ENCODE data around the gene AMFR. TPM values are rescaled to one million over a fixed set of nuclear protein-coding genes. Genes with fewer than 3 reads are reported as not detected.

The AMFR gene
- total and polyA plus RNA-seq, 2 of the 8 experiments (the other 6 are each of a cell fraction or from before 2014, with no cell fraction given) = 18.6 to 21.7 TPM

- FAIRE-seq (no peak), DNase-seq (ENCODE audit: low read depth in 1 of 2, low spot score in 2 of 2) (peak in 1 of 2 experiments; percentile 66)
- H2AFZ ChIP-seq (ENCODE audit: low read length) = peak overlapping the region; percentile 47; the same call in 1 of the 2 replicates
- no peak overlapping the region for H4K8ac ChIP-seq (ENCODE audit: extremely low read depth, insufficient read depth, low read length)
- H2AK5ac ChIP-seq (ENCODE audit: low read depth, low read length) = 0 out of 2 replicates have a peak overlapping the region, but pooled peaks have one; percentile 26
- H3K4ac ChIP-seq (replicated peaks; ENCODE audit: insufficient read length, low read depth, low read length) = peak overlapping the region; percentile 81
- peak overlapping the region; percentile 39; the same call in 1 of the 2 replicates for H3K18ac ChIP-seq (ENCODE audit: extremely low read depth, low read length)
- 78% methylated on average over 11 of the region's 13 CpGs; no CpG with 5 or more reads in 1 of the 2 experiments for WGBS, 2 experiments (ENCODE audit: extremely low coverage in 1 of 2, insufficient coverage in 1 of 2, insufficient read length in 1 of 2, insufficient replicate concordance in 2 of 2, low coverage in 1 of 2, low lambda C conversion rate in 2 of 2, missing lambda C conversion rate in 1 of 2)
- peak overlapping the region; percentile 60 for H2BK5ac ChIP-seq (ENCODE audit: low read depth, low read length)
- H4K91ac ChIP-seq (replicated peaks; ENCODE audit: insufficient read length, low read length) = no peak overlapping the region
- H4K20me1 ChIP-seq (replicated peaks in 1 of 2; ENCODE audit: control insufficient read depth in 1 of 2, insufficient read depth in 2 of 2, low read length in 2 of 2) = no peaks in the 10 kb centered on the region
- H3K14ac ChIP-seq (ENCODE audit: insufficient read length) = no peak overlapping the region
- TF ChIP-seq CTCF (IDR thresholded peaks at IDR 0.05; ENCODE audit: control extremely low read depth in 1 of 3, insufficient read depth in 1 of 3, low read depth in 1 of 3, low read length in 3 of 3) (peak; percentile 23 to 50 (median 45); a peak in 2 of 4 replicates), BCL11A (IDR thresholded peaks at IDR 0.05; ENCODE audit: low read depth in 2 of 2, low read length in 2 of 2) (no peak), CBX8 (IDR thresholded peaks at IDR 0.05; ENCODE audit: borderline replicate concordance, low read depth, low read length) (no peak), POLR2A (IDR thresholded peaks at IDR 0.05; ENCODE audit: control extremely low read depth in 1 of 2, low read depth in 2 of 2, low read length in 2 of 2) (0 out of 3 replicates have a peak, but pooled peaks of 1 of the 2 experiments have one; percentile 22), POU5F1 (IDR thresholded peaks at IDR 0.05; ENCODE audit: low read depth, low read length) (no peak), SRF (IDR thresholded peaks at IDR 0.05; ENCODE audit: low read depth, low read length) (no peak), RAD21 (IDR thresholded peaks at IDR 0.05 in 1 of 2, conservative IDR thresholded peaks at IDR 0.05 in 1 of 2; ENCODE audit: low read depth in 2 of 2, low read length in 2 of 2) (peak in 1 of 2 experiments; percentile 35; a peak in 2 of 4 replicates), SIN3A (conservative IDR thresholded peaks at IDR 0.05 in 1 of 2, IDR thresholded peaks at IDR 0.05 in 1 of 2; ENCODE audit: low read depth in 1 of 2, low read length in 2 of 2) (no peak)
- H3K23me2 ChIP-seq (ENCODE audit: low read depth, low read length) = no peaks in the 10 kb centered on the region
- H3K9ac ChIP-seq (replicated peaks in 1 of 4; ENCODE audit: extremely low read depth in 1 of 4, low read depth in 3 of 4, low read length in 3 of 4) = no peak overlapping the region
- no peak overlapping the region for H3K56ac ChIP-seq (replicated peaks; ENCODE audit: insufficient read length, low read depth, low read length)
- peaks cover 0 to 15% (median 9%) of the 10 kb centered on the region in 4 experiments; a peak in 6 of 7 replicates for H3K4me1 ChIP-seq (replicated peaks in 1 of 4; ENCODE audit: control insufficient read depth in 3 of 4, insufficient read depth in 4 of 4, low read length in 3 of 4)
- H3K4me2 ChIP-seq (ENCODE audit: insufficient read depth in 1 of 2, low read depth in 2 of 2, low read length in 2 of 2) = no peak overlapping the region
- H2BK20ac ChIP-seq (ENCODE audit: low read length) = peak overlapping the region; percentile 61; the same call in 1 of the 2 replicates
- ChIA-PET CTCF (ENCODE audit: partially characterized antibody) (interaction anchor here (1.4 to 3.4 kb wide), 8 partner anchors 9 to 154 kb away, joined by 3 to 16 read pairs (median 8); no protein-coding TSS in a partner anchor), POLR2A (ENCODE audit: partially characterized antibody) (interaction anchor here (0.6 to 1.5 kb wide), 2 partner anchors 10 to 94 kb away, joined by 3 to 5 read pairs; no protein-coding TSS in a partner anchor)
- H4K5ac ChIP-seq (ENCODE audit: insufficient read length, low read depth, low read length) = no peak overlapping the region
- no peaks in the 10 kb centered on the region for H3K9me3 ChIP-seq (ENCODE audit: insufficient read depth in 2 of 2, low read depth in 1 of 2, low read length in 1 of 2)
- no peak overlapping the region for H3K27ac ChIP-seq (ENCODE audit: low read depth, low read length)
- H2BK12ac ChIP-seq (ENCODE audit: low read depth, low read length) = peak overlapping the region; percentile 62
- no peaks in the 10 kb centered on the region for H3K79me1 ChIP-seq (ENCODE audit: low read depth, low read length)
- peak overlapping the region; percentile 93; the same call in 1 of the 2 replicates for H2BK15ac ChIP-seq (ENCODE audit: low read length)
- no peaks in the 10 kb centered on the region; a peak in 1 of 7 replicates for H3K27me3 ChIP-seq (replicated peaks in 1 of 4; ENCODE audit: control insufficient read depth in 3 of 4, extremely low read depth in 1 of 4, insufficient read depth in 3 of 4, low read length in 3 of 4)
- no peak overlapping the region for H3K23ac ChIP-seq (ENCODE audit: insufficient read length)
- H3K36me3 ChIP-seq (ENCODE audit: control insufficient read depth in 2 of 4, insufficient read depth in 4 of 4, low read length in 3 of 4) = no peaks in the 10 kb centered on the region; a peak in 2 of 8 replicates
- H3K4me3 ChIP-seq (ENCODE audit: extremely low read depth in 1 of 4, insufficient read depth in 2 of 4, low read depth in 3 of 4, low read length in 4 of 4) = no peak overlapping the region
- no peak overlapping the region for H2BK120ac ChIP-seq (replicated peaks; ENCODE audit: low read depth, low read length)
- H3K79me2 ChIP-seq (ENCODE audit: control insufficient read depth in 1 of 2, insufficient read depth in 2 of 2, low read length in 2 of 2) = no peaks in the 10 kb centered on the region
Measured at GRCh38 chr16:56357765-56358322, 67.5 kb downstream of the AMFR start.
